AG09309 (cell line): ENCODE data around the gene TMEM72.

Experiments used
- DNase-seq: peaks from one replicate; pipeline ENCODE4 v3.0.0-alpha.2; 2010; ENCODE audit warnings: low read depth
- H3K4me3 ChIP-seq: 2 replicates; pipeline ENCODE4 v1.5.1; 2011; ENCODE audit warnings: mild to moderate bottlenecking, low read depth, low read length, moderate library complexity; ENCODE audit not compliant: control insufficient read depth
- TF ChIP-seq, protein P1 (sequence below): IDR thresholded peaks from 2 replicates; pipeline ENCODE4 v1.5.1; 2011; ENCODE audit warnings: mild to moderate bottlenecking, low read depth, low read length, inconsistent platforms; ENCODE audit not compliant: insufficient read depth, control insufficient read depth; ENCODE audit errors: missing control alignments

TMEM72 gene

DNA sequence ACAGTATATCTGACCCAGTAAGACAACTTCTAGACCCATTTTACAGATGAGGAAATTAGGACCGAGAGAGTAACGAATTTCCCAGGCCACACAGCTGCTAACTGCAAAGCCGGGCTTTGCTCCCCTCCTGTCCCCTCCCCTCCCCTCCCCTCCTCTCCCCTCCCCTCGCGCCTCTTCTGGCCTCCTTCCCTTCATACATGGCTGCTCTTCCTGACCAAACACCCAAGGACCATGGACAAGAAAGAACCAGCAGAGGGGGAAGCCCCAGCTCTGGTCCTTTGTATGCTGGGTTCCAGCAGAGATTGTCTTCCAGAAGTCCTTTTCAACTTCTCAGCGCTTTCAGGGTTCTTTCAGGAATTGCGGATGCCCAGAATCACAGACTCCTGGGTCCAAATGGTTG lies 3.6 kb upstream of the TMEM72 start:
- TF ChIP-seq, protein P1, sequence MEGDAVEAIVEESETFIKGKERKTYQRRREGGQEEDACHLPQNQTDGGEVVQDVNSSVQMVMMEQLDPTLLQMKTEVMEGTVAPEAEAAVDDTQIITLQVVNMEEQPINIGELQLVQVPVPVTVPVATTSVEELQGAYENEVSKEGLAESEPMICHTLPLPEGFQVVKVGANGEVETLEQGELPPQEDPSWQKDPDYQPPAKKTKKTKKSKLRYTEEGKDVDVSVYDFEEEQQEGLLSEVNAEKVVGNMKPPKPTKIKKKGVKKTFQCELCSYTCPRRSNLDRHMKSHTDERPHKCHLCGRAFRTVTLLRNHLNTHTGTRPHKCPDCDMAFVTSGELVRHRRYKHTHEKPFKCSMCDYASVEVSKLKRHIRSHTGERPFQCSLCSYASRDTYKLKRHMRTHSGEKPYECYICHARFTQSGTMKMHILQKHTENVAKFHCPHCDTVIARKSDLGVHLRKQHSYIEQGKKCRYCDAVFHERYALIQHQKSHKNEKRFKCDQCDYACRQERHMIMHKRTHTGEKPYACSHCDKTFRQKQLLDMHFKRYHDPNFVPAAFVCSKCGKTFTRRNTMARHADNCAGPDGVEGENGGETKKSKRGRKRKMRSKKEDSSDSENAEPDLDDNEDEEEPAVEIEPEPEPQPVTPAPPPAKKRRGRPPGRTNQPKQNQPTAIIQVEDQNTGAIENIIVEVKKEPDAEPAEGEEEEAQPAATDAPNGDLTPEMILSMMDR, result no peak
- no peak overlapping the region for H3K4me3 ChIP-seq
- no peak for DNase-seq

DNA sequence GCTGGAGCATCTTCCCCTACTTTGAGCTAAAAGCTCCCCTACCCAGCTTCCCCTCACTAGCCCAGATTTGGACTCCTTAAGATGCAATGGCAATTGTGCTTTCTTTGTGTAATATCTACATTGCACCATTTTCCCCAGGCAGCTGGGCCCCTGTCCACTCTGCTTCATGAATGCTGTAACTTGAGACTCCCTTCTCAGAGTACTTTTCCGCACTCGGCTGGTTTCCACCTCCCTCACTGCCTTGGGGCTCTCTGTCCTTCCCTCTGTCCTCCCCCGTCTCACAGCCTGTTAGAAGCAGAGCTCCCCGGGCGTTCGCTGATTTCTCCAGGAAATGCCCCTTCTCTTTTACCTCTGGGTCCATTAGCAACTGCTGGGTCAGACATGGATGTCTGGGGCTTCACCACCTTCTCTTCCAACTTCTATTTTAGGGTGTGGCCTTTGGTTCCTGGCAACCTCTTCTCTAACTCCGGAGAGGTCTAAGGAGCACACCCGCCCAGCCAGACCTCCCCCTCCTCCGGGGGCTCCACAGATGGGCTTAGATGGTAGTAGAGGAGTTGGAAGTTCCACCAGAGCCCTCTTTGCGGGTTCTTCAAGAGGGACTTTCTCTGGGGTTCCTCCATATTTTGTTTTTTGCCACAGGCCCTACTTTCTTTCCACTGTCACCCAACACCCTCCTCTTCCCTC lies 2.9 kb upstream of the TMEM72 start:
- DNase-seq, result peak; percentile 5
- no peak overlapping the region for H3K4me3 ChIP-seq
- TF ChIP-seq, protein P1, result no peak

DNA sequence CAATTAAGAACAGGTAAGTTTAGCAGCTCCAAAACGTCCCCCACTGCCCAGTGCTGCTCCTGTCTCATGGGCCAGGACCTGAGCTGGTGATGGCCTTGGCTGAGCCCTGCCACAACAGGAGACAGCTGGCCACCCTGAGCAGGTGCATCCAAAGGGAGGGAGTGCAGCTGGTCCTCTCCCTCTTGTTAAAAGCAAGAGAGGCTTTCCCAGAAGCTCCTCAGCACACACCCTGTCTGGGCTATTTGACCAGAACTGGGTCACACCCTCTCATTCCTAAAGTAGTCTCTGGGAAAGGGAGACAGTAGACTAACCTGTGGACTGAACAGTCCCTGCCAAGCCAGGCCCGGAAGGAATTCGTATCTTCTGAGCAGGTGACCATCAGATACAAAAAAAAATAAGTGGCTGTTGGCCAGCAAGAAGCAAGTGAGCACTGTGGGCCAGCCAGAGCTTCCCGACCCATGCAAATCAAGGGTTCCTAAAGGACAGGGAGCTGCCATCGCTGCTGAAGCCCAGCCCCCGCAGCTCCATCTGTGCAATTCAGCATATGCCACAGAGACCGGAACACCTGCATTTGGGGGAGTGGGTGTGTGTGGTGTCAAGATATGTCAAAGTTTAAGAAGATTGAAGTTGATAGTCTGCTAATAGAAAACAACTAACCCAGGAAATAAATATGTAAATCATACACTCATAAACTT lies 2.1 kb upstream of the TMEM72 start:
- H3K4me3 ChIP-seq, result no peak overlapping the region
- TF ChIP-seq, protein P1, result no peak
- no peak for DNase-seq

DNA sequence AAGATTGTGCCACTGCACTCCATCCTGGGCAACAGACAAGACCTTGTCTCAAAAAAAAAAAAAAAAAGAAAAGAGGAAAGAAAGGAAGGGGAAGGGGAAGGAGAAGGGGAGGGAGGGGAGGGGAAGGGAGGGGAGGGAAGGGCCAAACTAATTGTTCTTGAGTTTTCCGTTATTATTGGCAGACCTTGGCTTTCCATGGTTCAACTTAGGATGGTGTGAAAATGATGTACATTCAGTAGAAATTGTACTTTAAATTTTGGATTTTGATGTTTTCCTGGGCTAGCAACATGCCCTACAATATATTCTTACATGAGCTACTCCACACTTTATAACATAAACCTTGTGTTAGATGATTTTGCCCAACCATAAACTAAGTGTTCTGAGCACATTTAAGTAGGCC lies 1.2 kb upstream of the TMEM72 start:
- no peak overlapping the region for H3K4me3 ChIP-seq
- no peak for DNase-seq
- TF ChIP-seq, protein P1, result no peak

DNA sequence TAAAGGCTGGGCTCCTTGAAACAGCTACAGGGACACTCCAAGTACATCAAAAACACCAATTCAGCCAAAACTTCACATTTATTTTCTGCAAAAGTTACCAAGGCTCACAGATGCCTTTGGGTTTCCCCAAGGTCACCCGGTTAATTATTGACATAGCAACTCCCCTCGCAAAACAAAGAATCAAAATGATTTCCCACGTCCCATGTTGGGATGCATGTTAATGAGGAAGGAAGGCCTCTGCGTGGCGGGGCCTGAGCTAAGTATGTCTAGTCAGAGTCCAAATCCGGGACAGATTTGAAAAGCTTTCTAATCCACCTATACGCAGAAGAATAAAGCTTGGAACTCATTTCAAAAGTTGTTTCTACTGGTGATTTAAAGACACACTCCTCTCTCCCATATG lies 535 bp upstream of the TMEM72 start:
- TF ChIP-seq, protein P1, result no peak
- no peak for DNase-seq
- no peak overlapping the region for H3K4me3 ChIP-seq

DNA sequence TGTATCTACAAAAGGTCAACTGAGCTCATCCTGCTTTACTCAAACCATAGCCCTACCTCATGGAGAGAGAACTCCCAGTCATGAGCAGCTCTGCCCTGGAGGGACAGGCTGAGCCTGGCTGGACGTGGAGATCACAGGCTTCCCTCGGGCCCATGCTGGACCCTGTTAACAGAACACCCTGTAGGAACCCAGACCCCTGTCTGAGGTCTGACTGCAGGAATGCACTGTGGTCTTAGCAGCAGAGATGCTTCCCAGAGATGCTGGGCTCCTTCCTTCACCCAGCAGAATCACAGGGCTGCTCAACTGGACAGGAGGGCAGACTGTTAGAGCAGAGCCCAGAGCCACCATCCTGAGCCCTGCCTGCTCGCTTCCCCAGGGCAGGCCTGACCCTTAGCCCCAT lies 814 bp downstream of the TMEM72 start:
- no peak overlapping the region for H3K4me3 ChIP-seq
- TF ChIP-seq, protein P1, result no peak
- DNase-seq, result no peak
